Stomach (tissue), 9 donors: ENCODE data around the gene DHRS1. TPM values are rescaled to one million over a fixed set of nuclear protein-coding genes. Genes with fewer than 3 reads are reported as not detected.

Experiments used
- DNase-seq, 2 donors: peaks; one replicate each; pipeline versions ENCODE4 v3.0.0 to v3.0.0-alpha.2; 2013 to 2019
- H3K27ac ChIP-seq, 5 donors: fragments of 200-600 bp in 4 of 5; sonication (generic) in 4 of 5; one replicate each; pipeline ENCODE4 v1.5.1; 2013 to 2019; ENCODE audit warnings: mild to moderate bottlenecking in 1 of 5, moderate library complexity in 1 of 5
- H3K27me3 ChIP-seq, 3 donors: fragments of 200-600 bp; sonication (generic); one replicate each; pipeline ENCODE4 v1.5.1; 2017 to 2019; ENCODE audit warnings: mixed run types in 1 of 3
- H3K36me3 ChIP-seq, 4 donors: fragments of 200-600 bp; sonication (generic); 1 replicate in 3 of 4; 2 replicates in 1 of 4; pipeline ENCODE4 v1.5.1; 2016 to 2019
- H3K4me1 ChIP-seq, 4 donors: fragments of 200-600 bp; sonication (generic); one replicate each; pipeline ENCODE4 v1.5.1; 2016 to 2019
- H3K4me3 ChIP-seq, 4 donors: fragments of 200-600 bp; sonication (generic) in 3 of 4; one replicate each; pipeline ENCODE4 v1.5.1; 2016 to 2019; ENCODE audit warnings: mild to moderate bottlenecking in 1 of 4
- H3K9me3 ChIP-seq, 4 donors: fragments of 200-600 bp; sonication (generic); one replicate each; pipeline ENCODE4 v1.5.1; 2016 to 2019
- EP300 ChIP-seq: sonication (generic); formaldehyde crosslinking; IDR thresholded peaks from one replicate; pipeline ENCODE4 v1.6.1; 2017; ENCODE audit warnings: antibody characterized with exemption
- POLR2A ChIP-seq, 4 donors: fragments of 450-650 bp; IDR thresholded peaks; one replicate each; pipeline ENCODE4 v1.6.1; 2016; ENCODE audit warnings: antibody characterized with exemption in 4 of 4, control low read depth in 2 of 4, mild to moderate bottlenecking in 1 of 4, moderate library complexity in 1 of 4
- POLR2AphosphoS5 ChIP-seq, 3 donors: sonication (generic); formaldehyde crosslinking; IDR thresholded peaks; one replicate each; pipeline ENCODE4 v1.6.1; 2016; ENCODE audit warnings: antibody characterized with exemption in 3 of 3
- WGBS, 5 donors: extraction: QIAGEN DNeasy Blood & Tissue Kit in 3 of 5; methylation state at CpG; one replicate each; pipeline versions ENCODE4 v1.1.5 to v1.1.7; 2013 to 2018; 5-methylcytosine and 5-hydroxymethylcytosine counted together
- intact Hi-C: fragments of 100-400 bp; cut with DNase I; formaldehyde crosslinking; loops from one replicate; pipeline ENCODE4 v1.15.1; 2023; ENCODE audit warnings: low total_unique reads
- polyA plus RNA-seq, 3 donors: library from polyadenylated mRNA; stranded (reverse); fragments of 200-250 nt; gene quantifications; one replicate each; pipeline ENCODE4 v1.2.3, GENCODE V29; 2013
- total RNA-seq, 5 donors: library from RNA; depleted of rRNA; stranded (reverse); fragments of >200 nt; gene quantifications; one replicate each; pipeline versions ENCODE4 v1.1.0 to v1.2.3, GENCODE V29; 2014 to 2016
- TF ChIP-seq, protein P1 (sequence below), 7 experiments: fragments of 450-650 bp in 4 of 7; fragments of 200-600 bp in 3 of 7; sonication (generic) in 3 of 7; IDR thresholded peaks; one replicate each; pipeline ENCODE4 v1.5.1; 2016 to 2019; ENCODE audit warnings: antibody characterized with exemption in 7 of 7, control low read depth in 2 of 7, mild to moderate bottlenecking in 1 of 7
- donor health status: healthy with polysubstance abuse.
- donor health status: Bipolar disorder and iron deficiency.
- donor health status: healthy.

Gene DHRS1
- total and polyA plus RNA-seq, 8 donors = 5.3 to 71.9 (median 25.1) TPM

DNA sequence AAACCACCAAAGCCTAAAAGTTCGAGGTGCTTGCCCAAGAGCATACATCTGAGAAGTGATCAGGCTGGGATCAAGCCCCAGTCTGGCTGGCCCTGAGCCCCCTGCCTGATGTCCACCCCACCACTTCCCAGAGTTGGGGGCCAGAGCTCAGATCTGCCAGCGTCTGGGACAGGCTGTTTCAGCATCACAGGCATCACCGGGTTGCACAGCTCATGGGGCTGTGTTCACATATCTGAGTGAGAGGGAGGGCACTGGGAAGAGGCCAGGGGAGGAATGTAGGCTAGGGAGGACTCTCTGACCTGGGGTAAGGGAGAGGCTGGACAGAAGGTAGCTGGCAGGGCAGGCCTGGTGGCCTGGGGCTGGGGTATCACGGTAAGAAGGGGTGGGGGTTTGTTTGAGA, 42.6 kb downstream of the DHRS1 start:
- intact Hi-C loops = no loop called here
- 77 to 82% (median 81%) methylated on average over 4 of the region's 4 CpGs for WGBS, 5 donors

GRCh38 chr14:24255931-24256711, 43.5 kb downstream of the DHRS1 start:
- Histone ChIP-seq H3K27me3 (no peaks in the 10 kb centered on the region), H3K4me3 (no peak overlapping the region), H3K4me1 (peaks cover 0 to 12% (median 6%) of the 10 kb centered on the region in 4 donors), H3K36me3 (peaks cover 0 to 66% (median 19%) of the 10 kb centered on the region in 4 donors), H3K9me3 (no peaks in the 10 kb centered on the region), H3K27ac (no peak overlapping the region)
- DNase-seq = no peak
- TF ChIP-seq, protein P1, sequence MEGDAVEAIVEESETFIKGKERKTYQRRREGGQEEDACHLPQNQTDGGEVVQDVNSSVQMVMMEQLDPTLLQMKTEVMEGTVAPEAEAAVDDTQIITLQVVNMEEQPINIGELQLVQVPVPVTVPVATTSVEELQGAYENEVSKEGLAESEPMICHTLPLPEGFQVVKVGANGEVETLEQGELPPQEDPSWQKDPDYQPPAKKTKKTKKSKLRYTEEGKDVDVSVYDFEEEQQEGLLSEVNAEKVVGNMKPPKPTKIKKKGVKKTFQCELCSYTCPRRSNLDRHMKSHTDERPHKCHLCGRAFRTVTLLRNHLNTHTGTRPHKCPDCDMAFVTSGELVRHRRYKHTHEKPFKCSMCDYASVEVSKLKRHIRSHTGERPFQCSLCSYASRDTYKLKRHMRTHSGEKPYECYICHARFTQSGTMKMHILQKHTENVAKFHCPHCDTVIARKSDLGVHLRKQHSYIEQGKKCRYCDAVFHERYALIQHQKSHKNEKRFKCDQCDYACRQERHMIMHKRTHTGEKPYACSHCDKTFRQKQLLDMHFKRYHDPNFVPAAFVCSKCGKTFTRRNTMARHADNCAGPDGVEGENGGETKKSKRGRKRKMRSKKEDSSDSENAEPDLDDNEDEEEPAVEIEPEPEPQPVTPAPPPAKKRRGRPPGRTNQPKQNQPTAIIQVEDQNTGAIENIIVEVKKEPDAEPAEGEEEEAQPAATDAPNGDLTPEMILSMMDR (IDR thresholded peaks at IDR 0.05) = no peak
- TF ChIP-seq POLR2AphosphoS5 (IDR thresholded peaks at IDR 0.05) (no peak), POLR2A (IDR thresholded peaks at IDR 0.05) (no peak), EP300 (no peak)
- 91 to 96% (median 93%) methylated on average over 6 to 12 of the region's 12 CpGs for WGBS, 5 donors
- intact Hi-C loops = no loop called here

More for the DNA sequence above, 42.6 kb downstream of the DHRS1 start:
- Histone ChIP-seq H3K9me3 (no peaks in the 10 kb centered on the region), H3K27me3 (no peaks in the 10 kb centered on the region), H3K4me3 (no peak overlapping the region), H3K36me3 (peaks cover 0 to 58% (median 19%) of the 10 kb centered on the region in 4 donors), H3K27ac (no peak overlapping the region), H3K4me1 (peaks cover 0 to 12% (median 6%) of the 10 kb centered on the region in 4 donors)
- TF ChIP-seq POLR2AphosphoS5 (IDR thresholded peaks at IDR 0.05) (no peak), EP300 (no peak), POLR2A (IDR thresholded peaks at IDR 0.05) (no peak)
- TF ChIP-seq, protein P1 (IDR thresholded peaks at IDR 0.05) = no peak
- no peak for DNase-seq

DNA sequence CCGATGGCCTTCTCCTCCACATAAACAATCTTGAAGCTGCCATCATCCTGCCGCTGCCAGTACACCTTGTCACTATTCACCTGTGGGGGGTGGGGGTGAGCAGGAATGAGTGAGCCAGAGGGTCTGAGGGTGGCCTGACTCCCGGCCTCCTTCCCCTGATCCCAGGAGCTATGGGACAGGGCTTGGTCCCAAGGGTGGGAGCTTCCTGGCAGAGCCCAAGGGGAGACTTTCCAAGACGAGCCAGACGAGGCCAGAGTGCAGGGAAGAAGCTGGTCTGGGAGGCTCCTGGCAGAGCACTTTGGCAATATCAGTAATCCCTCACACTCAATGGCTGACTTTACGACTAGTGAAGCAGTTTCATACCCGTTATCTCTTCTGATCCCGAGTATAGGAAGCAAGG, 44.1 kb downstream of the DHRS1 start:
- Histone ChIP-seq H3K27ac (no peak overlapping the region), H3K9me3 (no peaks in the 10 kb centered on the region), H3K4me3 (no peak overlapping the region), H3K4me1 (peaks cover 0 to 12% (median 6%) of the 10 kb centered on the region in 4 donors), H3K27me3 (no peaks in the 10 kb centered on the region), H3K36me3 (peaks cover 0 to 64% (median 19%) of the 10 kb centered on the region in 4 donors)
- intact Hi-C loops = no loop called here
- TF ChIP-seq POLR2A (IDR thresholded peaks at IDR 0.05) = no peak
- 83 to 94% (median 91%) methylated on average over 8 of the region's 8 CpGs for WGBS, 5 donors
- no peak for DNase-seq

GRCh38 chr14:24254630-24255392, 44.8 kb downstream of the DHRS1 start:
- no peak for DNase-seq
- peaks cover 0 to 12% (median 6%) of the 10 kb centered on the region in 4 donors for H3K4me1 ChIP-seq
- no peaks in the 10 kb centered on the region for H3K27me3 ChIP-seq
- no peak overlapping the region for H3K27ac ChIP-seq
- intact Hi-C loops = no loop called here
- WGBS, 5 donors = 90 to 94% (median 93%) methylated on average over 16 to 19 of the region's 19 CpGs
- no peak for TF ChIP-seq EP300
- TF ChIP-seq POLR2AphosphoS5 (IDR thresholded peaks at IDR 0.05) = no peak
- peaks cover 0 to 60% (median 19%) of the 10 kb centered on the region in 4 donors for H3K36me3 ChIP-seq
- H3K9me3 ChIP-seq = no peaks in the 10 kb centered on the region
- no peak overlapping the region for H3K4me3 ChIP-seq

DNA sequence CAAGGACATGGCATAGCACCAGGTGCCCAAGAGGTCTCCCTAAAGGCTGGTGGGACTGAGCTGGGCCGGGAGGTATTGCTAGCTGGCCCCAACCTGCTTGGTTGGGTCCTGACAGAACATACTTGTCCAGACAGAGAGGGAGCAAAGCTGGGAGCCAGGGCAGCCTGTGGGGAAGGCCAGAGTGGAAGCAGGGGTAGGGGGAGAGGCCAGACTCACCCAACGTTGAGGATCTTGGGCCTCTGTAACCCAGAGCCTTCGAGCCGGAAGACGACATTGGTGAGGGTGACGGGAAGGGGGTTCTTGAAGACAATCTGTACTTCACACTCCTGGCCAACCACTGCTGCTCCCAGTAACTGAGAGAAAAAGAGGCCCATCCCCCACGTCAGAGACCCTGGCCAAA, 45.6 kb downstream of the DHRS1 start:
- WGBS, 5 donors = 85 to 88% (median 87%) methylated on average over 7 of the region's 7 CpGs
- DNase-seq = no peak
- TF ChIP-seq POLR2AphosphoS5 (IDR thresholded peaks at IDR 0.05) (no peak), POLR2A (IDR thresholded peaks at IDR 0.05) (no peak), EP300 (no peak)
- TF ChIP-seq, protein P1 (IDR thresholded peaks at IDR 0.05) = no peak
- no peaks in the 10 kb centered on the region for H3K9me3 ChIP-seq
- H3K27ac ChIP-seq = no peak overlapping the region
- H3K4me1 ChIP-seq = peaks cover 0 to 3% (median under 1%) of the 10 kb centered on the region in 4 donors
- H3K4me3 ChIP-seq = no peak overlapping the region
- no peaks in the 10 kb centered on the region for H3K27me3 ChIP-seq
- peaks cover 0 to 65% (median 21%) of the 10 kb centered on the region in 4 donors for H3K36me3 ChIP-seq
- intact Hi-C loops = no loop called here
